Neuron (in vitro differentiated cells): ENCODE measurements around the gene ITPR2.

Experiments
- H2AFZ ChIP-seq: one replicate; pipeline ENCODE4 v1.6.1; 2013; ENCODE audit warnings: low read depth, mild to moderate bottlenecking, inconsistent platforms, low read length, moderate library complexity
- H3K27me3 ChIP-seq: one replicate; pipeline ENCODE4 v1.6.1; 2013; ENCODE audit warnings: low read length; ENCODE audit not compliant: insufficient read depth
- H3K36me3 ChIP-seq: one replicate; pipeline ENCODE4 v1.6.1; 2013; ENCODE audit warnings: low read length; ENCODE audit not compliant: insufficient read depth
- H3K4me1 ChIP-seq: one replicate; pipeline ENCODE4 v1.6.1; 2013; ENCODE audit warnings: low read length; ENCODE audit not compliant: insufficient read depth
- H3K4me3 ChIP-seq: 2 replicates; pipeline ENCODE4 v1.5.1; 2013; ENCODE audit warnings: mild to moderate bottlenecking, low read length, moderate library complexity
- H3K9me3 ChIP-seq: one replicate; pipeline ENCODE4 v1.6.1; 2013; ENCODE audit warnings: low read length

The ITPR2 gene

DNA sequence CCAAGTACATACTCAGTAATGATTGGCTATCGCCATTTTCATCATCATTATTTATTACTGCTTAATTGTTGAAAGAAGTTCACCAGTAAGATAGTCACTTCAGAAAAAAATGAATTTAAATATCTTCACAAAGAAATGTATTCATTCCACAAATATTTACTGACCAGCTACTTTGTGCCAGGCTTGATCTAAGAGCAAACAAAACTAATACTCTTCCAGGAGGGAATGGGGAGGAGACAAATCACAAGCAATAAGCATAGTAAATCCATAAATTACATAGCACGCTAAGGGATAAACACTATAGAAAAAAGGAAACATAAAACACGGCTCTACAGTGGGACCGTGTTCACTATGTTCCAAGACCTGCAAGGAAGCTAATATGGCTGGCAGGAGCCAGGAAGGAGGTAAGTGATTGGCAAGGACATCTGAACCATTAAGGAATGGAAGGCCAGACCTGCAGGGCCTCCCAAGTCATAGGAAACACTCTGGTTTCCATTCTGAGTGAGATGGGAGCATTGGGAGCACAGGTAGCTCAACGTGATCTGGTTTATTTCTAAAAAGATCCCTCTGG, 27.5 kb downstream of the ITPR2 start:
- no peaks in the 10 kb centered on the region for H3K27me3 ChIP-seq
- H3K4me1 ChIP-seq = peaks cover 7% of the 10 kb centered on the region
- H3K4me3 ChIP-seq = no peak overlapping the region
- H3K9me3 ChIP-seq = peaks cover 1% of the 10 kb centered on the region
- H2AFZ ChIP-seq = no peak overlapping the region
- no peaks in the 10 kb centered on the region for H3K36me3 ChIP-seq

DNA sequence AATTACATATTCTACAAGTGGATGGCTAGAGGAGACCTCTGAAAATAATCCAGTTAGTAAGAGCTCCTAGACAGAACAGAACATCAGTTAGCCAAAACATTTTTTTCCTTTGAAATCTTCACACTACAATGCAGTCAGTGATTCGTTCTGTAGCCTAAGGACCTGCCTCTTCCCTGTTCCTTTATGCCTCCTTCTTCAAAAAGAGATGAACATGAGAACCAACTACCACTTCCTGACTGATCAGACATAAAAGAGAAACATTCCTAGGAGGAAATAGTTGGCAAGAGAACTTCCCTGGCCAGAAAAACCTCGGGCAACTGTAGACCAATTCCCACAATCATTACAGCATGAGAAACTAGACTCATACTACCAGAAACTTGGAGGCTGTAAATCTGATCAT, 29.4 kb downstream of the ITPR2 start:
- Histone ChIP-seq H2AFZ (no peak overlapping the region), H3K36me3 (no peaks in the 10 kb centered on the region), H3K4me1 (no peaks in the 10 kb centered on the region), H3K9me3 (peaks cover 1% of the 10 kb centered on the region), H3K4me3 (no peak overlapping the region), H3K27me3 (no peaks in the 10 kb centered on the region)

GRCh38 chr12:26801486-26801885, 31.5 kb downstream of the ITPR2 start:
- Histone ChIP-seq H3K36me3 (no peaks in the 10 kb centered on the region), H3K9me3 (peaks cover 1% of the 10 kb centered on the region), H3K4me1 (no peaks in the 10 kb centered on the region), H2AFZ (no peak overlapping the region), H3K4me3 (no peak overlapping the region), H3K27me3 (no peaks in the 10 kb centered on the region)

- H3K36me3 ChIP-seq = no peaks in the 10 kb centered on the region
- H3K27me3 ChIP-seq = no peaks in the 10 kb centered on the region
- H3K4me3 ChIP-seq = no peak overlapping the region
- H3K4me1 ChIP-seq = no peaks in the 10 kb centered on the region
- H2AFZ ChIP-seq = no peak overlapping the region
- peaks cover 1% of the 10 kb centered on the region for H3K9me3 ChIP-seq
Observed at GRCh38 chr12:26800858-26801257, 32.1 kb downstream of the ITPR2 start.

- Histone ChIP-seq H3K36me3 (no peaks in the 10 kb centered on the region), H3K9me3 (peaks cover 1% of the 10 kb centered on the region), H2AFZ (no peak overlapping the region), H3K27me3 (no peaks in the 10 kb centered on the region), H3K4me3 (no peak overlapping the region), H3K4me1 (no peaks in the 10 kb centered on the region)
Observed at GRCh38 chr12:26800347-26800746, 32.6 kb downstream of the ITPR2 start.

DNA sequence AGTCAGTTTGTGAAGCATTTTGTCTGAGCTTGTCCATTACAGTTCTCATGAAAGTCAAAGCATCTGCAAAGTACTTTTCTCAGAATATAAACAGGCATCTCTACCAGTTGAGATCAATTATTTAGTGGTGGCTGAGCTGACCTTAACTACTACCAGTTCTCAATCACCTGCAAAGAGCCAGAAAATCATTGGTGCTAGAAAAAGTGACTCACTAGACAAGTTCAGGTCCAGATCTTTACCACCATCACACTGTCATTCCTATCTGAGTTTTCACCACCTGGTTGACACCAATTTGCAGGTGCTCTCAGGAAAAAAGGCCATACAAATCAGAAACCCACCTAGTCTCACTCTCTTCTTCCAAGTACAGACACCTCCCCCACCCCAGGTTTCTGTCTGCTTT, 33.3 kb downstream of the ITPR2 start:
- Histone ChIP-seq H3K36me3 (no peaks in the 10 kb centered on the region), H3K9me3 (peaks cover 1% of the 10 kb centered on the region), H3K4me1 (no peaks in the 10 kb centered on the region), H3K27me3 (no peaks in the 10 kb centered on the region), H3K4me3 (no peak overlapping the region), H2AFZ (no peak overlapping the region)

GRCh38 chr12:26798640-26799039, 34.4 kb downstream of the ITPR2 start:
- H3K4me1 ChIP-seq = no peaks in the 10 kb centered on the region
- H3K36me3 ChIP-seq = no peaks in the 10 kb centered on the region
- no peaks in the 10 kb centered on the region for H3K27me3 ChIP-seq
- no peak overlapping the region for H2AFZ ChIP-seq
- no peak overlapping the region for H3K4me3 ChIP-seq
- peaks cover 1% of the 10 kb centered on the region for H3K9me3 ChIP-seq

DNA sequence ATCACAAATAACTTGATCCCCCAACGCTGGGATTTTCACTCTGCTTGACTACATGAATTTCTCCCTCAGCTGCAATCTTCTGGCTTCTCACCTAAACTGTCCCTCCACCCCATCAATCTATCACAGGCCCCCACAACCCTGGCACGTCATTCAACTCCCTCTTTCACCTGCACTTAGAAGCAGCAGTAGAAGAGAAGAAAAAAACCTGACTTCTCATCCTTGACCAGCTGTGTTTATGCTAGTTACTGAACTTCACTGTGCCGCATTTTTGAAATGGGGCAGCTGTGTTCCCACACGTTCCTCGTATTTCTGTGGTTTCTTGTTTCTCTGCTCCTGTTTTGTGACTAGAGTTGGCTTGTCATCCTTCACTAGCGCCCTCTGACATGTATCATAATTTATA, 35.0 kb downstream of the ITPR2 start:
- no peaks in the 10 kb centered on the region for H3K27me3 ChIP-seq
- no peaks in the 10 kb centered on the region for H3K4me1 ChIP-seq
- peaks cover 1% of the 10 kb centered on the region for H3K9me3 ChIP-seq
- H3K36me3 ChIP-seq = no peaks in the 10 kb centered on the region
- no peak overlapping the region for H3K4me3 ChIP-seq
- H2AFZ ChIP-seq = no peak overlapping the region

DNA sequence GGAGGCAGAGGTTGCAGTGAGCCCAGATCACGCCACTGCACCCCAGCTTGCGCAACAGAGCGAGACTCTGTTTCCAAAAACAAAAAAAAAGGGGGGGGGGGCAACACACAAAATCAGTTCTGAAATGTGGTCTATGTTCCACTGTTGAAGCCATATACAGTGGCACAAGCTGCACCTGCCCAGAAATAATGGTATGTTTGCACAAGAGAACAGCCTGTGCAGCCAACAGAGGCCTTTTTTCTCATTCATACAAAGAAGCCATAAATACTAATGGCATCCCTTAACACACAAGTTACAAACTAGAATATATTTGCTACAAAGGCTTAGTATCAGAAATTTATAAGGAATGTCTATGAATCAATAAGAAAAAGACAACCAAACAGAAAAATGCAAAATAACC, 37.1 kb downstream of the ITPR2 start:
- no peaks in the 10 kb centered on the region for H3K4me1 ChIP-seq
- no peaks in the 10 kb centered on the region for H3K9me3 ChIP-seq
- no peaks in the 10 kb centered on the region for H3K36me3 ChIP-seq
- H2AFZ ChIP-seq = no peak overlapping the region
- H3K4me3 ChIP-seq = no peak overlapping the region
- no peaks in the 10 kb centered on the region for H3K27me3 ChIP-seq

DNA sequence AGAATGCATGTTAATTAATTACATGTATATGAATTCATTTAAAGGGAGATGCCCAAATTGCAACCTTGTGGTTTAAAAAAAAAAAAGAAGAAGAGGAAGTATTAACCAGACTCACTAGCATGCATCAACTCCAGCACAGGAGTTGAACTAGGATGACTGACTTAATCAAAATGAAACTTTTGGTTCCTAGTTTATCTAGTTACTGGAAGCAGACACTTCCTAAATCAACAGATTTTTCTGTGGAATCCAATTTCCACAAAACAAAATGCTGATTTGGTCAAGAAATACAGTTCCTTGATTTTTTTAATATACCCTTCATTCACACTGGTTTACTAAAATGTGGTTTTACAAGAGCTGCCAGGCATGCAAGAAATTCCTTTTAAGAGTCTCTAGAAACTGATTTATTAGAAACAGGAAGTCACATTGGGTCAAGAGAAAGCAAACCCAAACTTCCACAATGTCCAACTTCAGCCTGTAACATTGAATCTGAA, 41.6 kb downstream of the ITPR2 start:
- no peak overlapping the region for H2AFZ ChIP-seq
- no peak overlapping the region for H3K4me3 ChIP-seq
- H3K27me3 ChIP-seq = no peaks in the 10 kb centered on the region
- no peaks in the 10 kb centered on the region for H3K4me1 ChIP-seq
- no peaks in the 10 kb centered on the region for H3K36me3 ChIP-seq
- H3K9me3 ChIP-seq = no peaks in the 10 kb centered on the region

DNA sequence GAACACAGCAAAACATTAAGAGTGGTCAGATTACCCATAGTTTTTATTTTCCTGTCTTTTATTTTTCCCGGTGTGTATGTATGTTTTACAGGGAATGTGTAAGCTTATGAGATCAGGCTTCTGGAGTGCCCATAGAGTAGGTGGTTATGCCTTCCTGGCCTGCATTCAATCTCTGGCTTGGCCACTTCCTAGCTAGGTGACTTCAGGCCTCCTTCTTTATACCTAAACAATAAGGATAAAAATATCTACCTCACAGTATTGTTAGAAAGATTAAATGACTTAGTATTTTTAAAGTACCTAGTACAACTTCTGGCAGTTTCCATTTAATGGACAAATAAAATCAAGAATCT, 42.4 kb downstream of the ITPR2 start:
- Histone ChIP-seq H3K4me3 (no peak overlapping the region), H3K9me3 (no peaks in the 10 kb centered on the region), H3K4me1 (no peaks in the 10 kb centered on the region), H2AFZ (no peak overlapping the region), H3K27me3 (no peaks in the 10 kb centered on the region), H3K36me3 (no peaks in the 10 kb centered on the region)

GRCh38 chr12:26789731-26790644, 43.0 kb downstream of the ITPR2 start:
- H2AFZ ChIP-seq = no peak overlapping the region
- no peaks in the 10 kb centered on the region for H3K36me3 ChIP-seq
- no peak overlapping the region for H3K4me3 ChIP-seq
- no peaks in the 10 kb centered on the region for H3K4me1 ChIP-seq
- no peaks in the 10 kb centered on the region for H3K27me3 ChIP-seq
- H3K9me3 ChIP-seq = no peaks in the 10 kb centered on the region

GRCh38 chr12:26786865-26787514, 46.0 kb downstream of the ITPR2 start:
- Histone ChIP-seq H3K4me1 (no peaks in the 10 kb centered on the region), H3K4me3 (no peak overlapping the region), H3K9me3 (no peaks in the 10 kb centered on the region), H3K27me3 (no peaks in the 10 kb centered on the region), H3K36me3 (no peaks in the 10 kb centered on the region), H2AFZ (no peak overlapping the region)
